GM21529 (cell line): ENCODE measurements around the gene ATP6V0D1.

Experiments used
- ATAC-seq: cut with Tn5 transposase; IDR thresholded peaks from one replicate; pipeline ENCODE4 v1.9.1; 2021; ENCODE audit not compliant: unreplicated experiment

Gene ATP6V0D1

GRCh38 chr16:67394155-67395104 is 86.5 kb downstream of the ATP6V0D1 start:
- no peak for ATAC-seq

- ATAC-seq: no peak
Measured at GRCh38 chr16:67393788-67394154, 87.2 kb downstream of the ATP6V0D1 start.

GRCh38 chr16:67393111-67393787 is 87.7 kb downstream of the ATP6V0D1 start, which contains the start of gene TPPP3:
TSS of gene TPPP3 (minus strand) at chr16:67393498. CDS start at chr16:67391111, 2,387 bp downstream.
- no peak for ATAC-seq

- no peak for ATAC-seq
Measured at GRCh38 chr16:67392301-67393059, 88.5 kb downstream of the ATP6V0D1 start.

- ATAC-seq: no peak
Measured at GRCh38 chr16:67391424-67392300, 89.3 kb downstream of the ATP6V0D1 start.

- no peak for ATAC-seq
Measured at GRCh38 chr16:67390816-67391423, 90.0 kb downstream of the ATP6V0D1 start.

- ATAC-seq: no peak
Measured at GRCh38 chr16:67389911-67390815, 90.8 kb downstream of the ATP6V0D1 start.

GRCh38 chr16:67388591-67388990 is 92.4 kb downstream of the ATP6V0D1 start:
- ATAC-seq: no peak

- ATAC-seq: no peak
Measured at GRCh38 chr16:67388191-67388590, 92.8 kb downstream of the ATP6V0D1 start.
